HG03469 (cell line): ENCODE results near the gene ALDH5A1.
A peak's percentile ranks its signal among the peaks of the same experiment; 100 is the strongest.
"Not testable (repeated sequence)": the region's sequence is repeated elsewhere in the genome, so short reads cannot be mapped to it uniquely, and the experiment has no call there.

Experiments used
- ATAC-seq: cut with Tn5 transposase; IDR thresholded peaks from one replicate; pipeline ENCODE4 v1.9.1; 2021; ENCODE audit warnings: mild to moderate bottlenecking, moderate library complexity, moderate number of reproducible peaks; ENCODE audit not compliant: unreplicated experiment

ALDH5A1 gene

GRCh38 chr6:24484657-24485323, 10.0 kb upstream of the ALDH5A1 start:
- no peak for ATAC-seq

- ATAC-seq = no peak
Observed at GRCh38 chr6:24486065-24486464, 8.7 kb upstream of the ALDH5A1 start.

DNA sequence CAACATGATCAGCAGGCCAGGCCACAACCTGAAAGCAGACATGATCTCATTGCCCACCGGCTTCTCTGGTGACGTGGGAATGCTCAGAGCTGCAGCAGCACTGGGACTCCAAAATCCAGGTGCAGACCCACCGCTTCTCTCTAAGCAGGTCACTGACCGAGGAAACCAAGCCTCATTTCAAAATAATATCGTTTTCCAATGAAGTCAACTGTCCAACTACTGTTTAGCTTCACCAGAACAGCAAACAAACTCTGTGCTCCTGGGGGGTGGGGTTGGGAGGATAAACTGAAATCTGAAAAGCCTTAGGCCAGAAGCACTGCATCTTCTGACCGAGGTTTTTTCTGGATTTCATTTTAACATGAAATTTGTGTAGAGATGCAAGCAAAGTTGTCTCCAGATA, 5.3 kb upstream of the ALDH5A1 start, which contains the start of gene GPLD1:
Gene GPLD1, minus strand, starts transcription at position 109 of the 400 bp plus-strand sequence. Its CDS starts 67 bp downstream, at position 42.
- no peak for ATAC-seq

GRCh38 chr6:24489881-24490280, 4.9 kb upstream of the ALDH5A1 start:
- no peak for ATAC-seq

GRCh38 chr6:24490948-24491347, 3.8 kb upstream of the ALDH5A1 start:
- ATAC-seq = no peak

- ATAC-seq = no peak
Observed at GRCh38 chr6:24492475-24492874, 2.3 kb upstream of the ALDH5A1 start.

- no peak for ATAC-seq
Observed at GRCh38 chr6:24493945-24494820, 586 bp upstream of the ALDH5A1 start.

DNA sequence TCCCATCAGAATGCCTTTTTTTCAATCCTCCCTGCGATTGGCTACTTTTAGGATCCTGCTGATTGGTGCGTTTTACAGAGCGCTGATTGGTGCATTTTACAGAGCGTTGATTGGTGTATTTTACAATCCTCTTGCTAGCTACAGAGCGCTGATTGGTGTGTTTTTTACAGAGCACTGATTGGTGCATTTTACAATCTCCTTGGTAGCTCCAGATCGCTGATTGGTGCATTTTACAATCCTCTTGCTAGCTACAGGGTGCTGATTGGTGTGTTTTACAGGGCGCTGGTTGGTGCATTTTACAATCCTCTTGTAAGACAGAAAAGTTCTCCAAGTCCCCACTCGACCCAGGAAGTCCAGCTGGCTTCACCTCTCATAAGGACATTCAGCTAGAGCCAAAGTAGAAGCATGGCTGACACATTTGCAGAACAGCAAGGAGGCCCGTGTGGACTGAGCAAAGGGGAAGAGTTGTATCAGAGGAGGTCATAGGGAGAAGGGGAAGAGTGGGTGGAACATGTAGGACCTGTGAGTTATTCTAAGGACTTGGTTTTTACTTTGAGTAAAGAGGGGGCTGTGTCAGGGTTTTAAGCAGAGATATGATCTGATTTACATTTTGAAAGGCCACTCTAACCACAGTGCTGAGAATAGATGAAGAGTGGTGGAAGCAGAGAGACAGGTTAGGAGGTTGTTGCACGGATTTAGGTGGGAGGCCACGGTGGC, 2.6 kb downstream of the ALDH5A1 start:
- ATAC-seq = peak; percentile 23

- no peak for ATAC-seq
Observed at GRCh38 chr6:24500683-24501082, 5.9 kb downstream of the ALDH5A1 start.

DNA sequence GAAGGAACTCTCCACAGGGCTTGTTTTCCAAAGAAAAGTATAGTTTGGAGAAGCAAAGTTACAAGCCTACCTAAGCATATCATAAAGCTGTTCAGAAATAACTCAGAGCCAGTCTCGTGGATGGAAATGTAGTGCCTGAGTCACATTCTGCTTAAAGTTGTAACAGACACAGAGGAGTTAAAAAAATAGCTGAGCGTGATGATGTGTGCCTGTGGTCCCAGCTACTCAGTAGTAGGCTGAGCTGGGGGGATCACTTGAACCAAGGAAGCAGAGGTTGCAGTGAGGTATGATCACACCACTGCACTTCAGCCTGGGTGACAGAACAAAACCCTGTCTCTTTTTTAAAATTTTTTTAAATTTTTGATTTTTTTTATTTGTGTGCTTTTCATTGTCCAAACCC, 6.6 kb downstream of the ALDH5A1 start:
- ATAC-seq = no peak

- no peak for ATAC-seq
Observed at GRCh38 chr6:24501914-24502313, 7.1 kb downstream of the ALDH5A1 start.

DNA sequence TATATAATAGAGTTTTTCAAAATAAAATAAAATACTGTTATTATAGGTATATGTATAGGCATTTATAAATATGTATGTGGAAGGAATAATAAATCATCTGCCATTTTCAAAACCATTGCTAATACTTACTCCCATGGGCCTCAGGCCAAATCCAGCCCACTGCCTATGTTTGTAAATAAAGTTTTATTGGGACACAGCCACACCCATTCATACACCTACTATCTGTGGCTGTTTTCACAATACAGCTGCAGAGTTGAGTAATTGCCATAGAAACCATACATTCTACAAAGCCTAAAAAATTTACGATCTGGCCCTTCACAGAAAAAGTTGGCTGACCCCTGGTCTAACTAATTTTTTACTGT, 9.5 kb downstream of the ALDH5A1 start:
- no peak for ATAC-seq

GRCh38 chr6:24504649-24505586, 10.1 kb downstream of the ALDH5A1 start:
- no peak for ATAC-seq

- no peak for ATAC-seq
Observed at GRCh38 chr6:24506814-24507520, 12.2 kb downstream of the ALDH5A1 start.

DNA sequence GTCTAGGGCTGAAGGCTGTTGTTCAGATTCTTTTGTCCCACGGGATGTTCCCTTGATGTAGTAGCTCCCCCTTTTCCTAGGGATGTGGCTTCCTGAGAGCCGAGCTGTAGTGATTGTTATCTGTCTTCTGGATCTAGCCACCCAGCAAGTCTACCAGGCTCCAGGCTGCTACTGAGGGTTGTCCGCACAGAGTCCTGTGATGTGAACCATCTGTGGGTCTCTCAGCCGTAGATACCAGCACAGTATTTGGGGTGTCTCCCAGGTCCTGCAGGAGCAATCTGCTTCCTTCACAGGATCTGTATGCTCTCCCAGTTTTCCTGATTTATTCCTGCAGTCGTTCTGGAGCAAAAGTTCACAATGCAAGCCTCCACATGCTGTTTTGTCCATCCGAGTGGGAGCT, 17.2 kb downstream of the ALDH5A1 start:
- not testable (repeated sequence) for ATAC-seq

DNA sequence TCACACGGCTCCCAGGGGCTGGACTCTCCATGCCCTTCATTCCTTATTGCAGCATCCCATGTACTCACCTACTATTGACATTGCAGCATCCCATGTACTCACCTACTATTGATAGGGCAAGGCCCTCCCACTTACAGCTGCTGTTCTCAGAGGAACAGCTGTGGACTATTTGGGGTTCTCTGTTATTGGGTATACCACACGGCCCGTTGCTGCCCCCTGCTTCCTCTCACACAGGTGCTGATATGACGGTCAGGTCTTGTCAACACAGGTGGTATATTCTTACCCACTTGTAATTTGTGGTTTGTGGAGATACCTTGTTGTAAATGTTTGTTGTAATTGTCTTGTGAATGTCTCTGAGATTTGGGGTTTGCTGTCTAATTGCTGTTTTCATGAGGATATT, 18.8 kb downstream of the ALDH5A1 start:
- no peak for ATAC-seq

- ATAC-seq = peak; percentile 74
Observed at GRCh38 chr6:24517659-24518543, 23.1 kb downstream of the ALDH5A1 start.

GRCh38 chr6:24520929-24521546, 26.3 kb downstream of the ALDH5A1 start:
- peak; percentile 29 for ATAC-seq
